Esophagus (tissue), 2 donors: ENCODE data around the gene KDF1. TPM values are rescaled to one million over a fixed set of nuclear protein-coding genes. Genes with fewer than 3 reads are reported as not detected.

Experiments used
- H3K27ac ChIP-seq, 2 donors: one replicate each; pipeline ENCODE4 v1.5.1; 2013; ENCODE audit warnings: low read depth in 2 of 2, mild to moderate bottlenecking in 2 of 2, inconsistent platforms in 1 of 2, low read length in 1 of 2, moderate library complexity in 1 of 2
- H3K27me3 ChIP-seq, 2 donors: one replicate each; pipeline ENCODE4 v1.6.1; 2013; ENCODE audit warnings: low read length in 2 of 2, control low read depth in 1 of 2, mild to moderate bottlenecking in 1 of 2; ENCODE audit not compliant: insufficient read depth in 2 of 2, control insufficient read depth in 1 of 2
- H3K36me3 ChIP-seq, 2 donors: one replicate each; pipeline ENCODE4 v1.6.1; 2013; ENCODE audit warnings: low read length in 1 of 2; ENCODE audit not compliant: control insufficient read depth in 2 of 2, insufficient read depth in 2 of 2
- H3K4me1 ChIP-seq, 2 donors: one replicate each; pipeline ENCODE4 v1.6.1; 2013; ENCODE audit warnings: low read length in 1 of 2; ENCODE audit not compliant: control insufficient read depth in 2 of 2, insufficient read depth in 2 of 2
- H3K4me3 ChIP-seq, 2 donors: one replicate each; pipeline ENCODE4 v1.5.1; 2013; ENCODE audit warnings: low read length in 2 of 2, mild to moderate bottlenecking in 2 of 2, low read depth in 1 of 2, moderate library complexity in 1 of 2
- H3K9me3 ChIP-seq, 2 donors: one replicate each; pipeline ENCODE4 v1.6.1; 2013; ENCODE audit warnings: mild to moderate bottlenecking in 2 of 2, low read depth in 1 of 2, low read length in 1 of 2, moderate library complexity in 1 of 2; ENCODE audit not compliant: control insufficient read depth in 2 of 2, insufficient read depth in 1 of 2
- WGBS, 2 donors: extraction: QIAGEN DNeasy Blood & Tissue Kit; methylation state at CpG; one replicate each; pipeline ENCODE4 v1.1.7; 2013; 5-methylcytosine and 5-hydroxymethylcytosine counted together
- polyA plus RNA-seq, 2 donors: library from polyadenylated mRNA; stranded (reverse); fragments of 200-250 nt; gene quantifications; one replicate each; pipeline ENCODE4 v1.2.3, GENCODE V29; 2013
- donor health status: healthy with polysubstance abuse.
- donor health status: Bipolar disorder and iron deficiency.

Gene KDF1
- polyA plus RNA-seq, result 10 to 100 TPM; 12.7 to 17.5 TPM

- H3K27ac ChIP-seq, result peak within 1 kb of the TSS; percentile 59 to 82
- no peaks in the 10 kb centered on the region for H3K9me3 ChIP-seq
- peaks cover 0 to 9% of the 10 kb centered on the region in 2 donors for H3K4me1 ChIP-seq
- WGBS, 2 donors, result 1% methylated on average over 60 to 86 of the region's 86 CpGs
- H3K27me3 ChIP-seq, result peaks cover 0 to 8% of the 10 kb centered on the region in 2 donors
- H3K36me3 ChIP-seq, result no peaks in the 10 kb centered on the region
- H3K4me3 ChIP-seq, result peak within 1 kb of the TSS; percentile 78 to 99
Measured at GRCh38 chr1:26959722-26960624, at the start of gene KDF1. Gene KDF1, minus strand, starts transcription at chr1:26960468. Its CDS starts 8,088 bp downstream, at chr1:26952380.

DNA sequence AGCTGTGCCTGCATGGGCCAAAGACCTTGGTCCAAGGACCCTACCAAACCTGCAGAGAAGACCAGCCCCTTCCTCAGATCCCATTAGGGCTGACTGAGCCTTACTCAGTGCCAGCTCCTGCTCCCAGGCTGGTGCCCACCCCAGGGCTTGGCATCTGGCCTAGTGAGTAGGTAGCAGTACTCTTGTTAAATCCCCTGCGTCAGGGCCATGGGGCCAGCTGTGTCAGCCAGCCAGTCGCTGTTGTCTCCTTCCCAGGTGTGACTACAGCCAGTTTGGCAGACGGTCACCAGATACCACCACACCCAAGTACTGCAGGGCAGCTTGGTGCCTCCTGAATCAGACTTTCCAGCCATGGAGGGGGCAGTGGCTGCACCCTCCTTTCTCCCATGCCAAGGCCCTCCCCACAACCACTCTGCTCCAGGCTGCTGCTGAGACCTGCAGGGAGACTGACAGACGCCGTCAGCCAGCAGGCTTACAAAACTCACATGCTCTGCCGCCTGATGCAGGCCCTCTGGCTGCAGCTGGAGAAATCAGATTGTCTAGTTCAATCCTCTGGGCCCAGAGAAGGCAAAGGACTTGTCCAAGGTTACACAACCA lies 49.4 kb upstream of the KDF1 start:
- no peaks in the 10 kb centered on the region for H3K27me3 ChIP-seq
- peaks cover 13 to 21% of the 10 kb centered on the region in 2 donors for H3K4me1 ChIP-seq
- peak overlapping the region; percentile 61 to 78 for H3K4me3 ChIP-seq
- peaks cover 0 to 21% of the 10 kb centered on the region in 2 donors for H3K36me3 ChIP-seq
- peak overlapping the region; percentile 97 to 98 for H3K27ac ChIP-seq
- WGBS, 2 donors, result 32 to 37% methylated on average over 6 of the region's 6 CpGs
- no peaks in the 10 kb centered on the region for H3K9me3 ChIP-seq

DNA sequence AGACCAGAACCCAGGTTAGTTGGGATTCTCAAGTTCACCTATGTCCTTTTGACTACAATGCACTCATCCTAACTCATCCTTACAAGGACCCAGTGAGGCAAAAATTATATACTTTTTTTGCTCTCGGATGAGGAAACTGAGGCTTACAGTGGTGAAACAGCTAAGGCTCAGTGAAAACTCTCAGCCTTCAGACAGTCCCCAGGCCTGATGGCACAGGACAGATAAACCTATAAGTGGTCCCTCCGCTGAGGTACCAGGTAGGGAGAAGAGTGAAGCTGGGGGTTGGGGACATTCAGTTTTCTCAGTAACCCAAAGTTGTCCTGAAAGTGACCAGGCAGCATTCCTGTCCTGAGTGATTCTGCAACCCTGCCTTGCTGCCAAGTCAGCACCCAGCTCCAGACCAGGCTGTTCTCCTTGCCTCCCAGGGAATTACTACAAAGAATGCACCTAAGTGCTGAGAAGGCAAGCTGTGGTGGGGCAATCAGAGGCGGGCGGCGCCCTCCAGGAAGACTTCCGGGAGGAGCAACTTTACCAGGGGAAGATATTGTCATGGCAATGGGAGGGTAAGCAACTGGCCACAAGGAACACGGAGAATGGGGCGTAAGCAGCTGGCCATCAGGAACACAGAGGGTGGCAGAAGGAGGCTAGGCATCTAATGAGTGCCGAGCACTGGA lies 47.8 kb upstream of the KDF1 start:
- Histone ChIP-seq H3K4me3 (no peak overlapping the region), H3K27me3 (no peaks in the 10 kb centered on the region), H3K4me1 (peaks cover 13 to 24% of the 10 kb centered on the region in 2 donors), H3K27ac (peak overlapping the region; percentile 97 to 98), H3K36me3 (peaks cover 0 to 31% of the 10 kb centered on the region in 2 donors), H3K9me3 (no peaks in the 10 kb centered on the region)
- 55% methylated on average over 9 of the region's 9 CpGs for WGBS, 2 donors

- H3K27me3 ChIP-seq, result no peaks in the 10 kb centered on the region
- peaks cover 0 to 33% of the 10 kb centered on the region in 2 donors for H3K36me3 ChIP-seq
- peak overlapping the region; percentile 31 to 69 for H3K27ac ChIP-seq
- H3K4me1 ChIP-seq, result peaks cover 13 to 24% of the 10 kb centered on the region in 2 donors
- 74 to 75% methylated on average over 13 of the region's 13 CpGs for WGBS, 2 donors
- H3K4me3 ChIP-seq, result no peak overlapping the region
- no peaks in the 10 kb centered on the region for H3K9me3 ChIP-seq
Measured at GRCh38 chr1:27006683-27007082, 46.4 kb upstream of the KDF1 start.

DNA sequence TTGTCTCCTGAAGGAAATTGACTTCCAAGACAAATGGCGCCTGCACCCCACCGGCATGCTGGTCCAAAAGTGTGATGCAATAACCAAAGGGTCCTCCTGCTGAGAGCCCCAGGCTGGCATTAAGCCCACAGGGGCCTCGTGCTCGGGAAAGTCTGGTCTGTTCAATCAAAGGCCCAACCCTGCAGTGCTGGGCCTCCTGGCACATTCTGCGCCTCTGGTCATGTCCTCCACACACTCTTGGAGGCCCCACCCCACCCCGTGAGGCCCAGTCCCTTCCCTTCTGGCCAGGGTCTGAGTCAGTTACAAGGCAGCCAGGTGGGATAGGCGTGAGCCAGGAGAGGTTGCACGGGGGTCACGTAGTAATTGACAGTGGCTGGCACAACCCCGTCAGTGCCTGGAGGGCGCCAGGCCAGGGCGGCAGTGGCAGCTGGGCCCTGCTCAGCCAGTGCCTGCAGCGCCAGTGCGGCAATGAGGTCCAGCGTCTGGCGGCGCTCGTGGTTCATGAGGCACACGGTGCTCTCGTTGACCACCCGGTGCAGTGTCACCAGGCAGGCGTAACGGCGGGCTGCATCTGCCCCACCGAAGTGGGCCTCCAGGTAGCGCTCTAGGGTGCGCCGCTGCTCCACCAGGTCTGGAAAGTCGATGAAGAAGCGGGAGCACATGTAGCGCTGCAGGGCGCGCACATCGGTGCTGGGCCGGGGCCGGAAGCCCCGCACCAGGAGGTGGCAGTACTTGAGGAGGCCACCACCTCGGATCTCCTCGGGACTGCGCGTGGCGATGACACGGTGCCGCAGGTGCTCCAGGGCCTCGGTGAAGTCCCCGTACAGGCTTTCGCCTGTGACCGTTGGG lies 45.6 kb upstream of the KDF1 start:
- H3K4me1 ChIP-seq, result peaks cover 13 to 24% of the 10 kb centered on the region in 2 donors
- no peak overlapping the region for H3K4me3 ChIP-seq
- 88% methylated on average over 43 to 48 of the region's 48 CpGs for WGBS, 2 donors
- H3K27ac ChIP-seq, result peak overlapping the region in 1 of 2 donors; percentile 69
- no peaks in the 10 kb centered on the region for H3K27me3 ChIP-seq
- peaks cover 0 to 33% of the 10 kb centered on the region in 2 donors for H3K36me3 ChIP-seq
- no peaks in the 10 kb centered on the region for H3K9me3 ChIP-seq

GRCh38 chr1:27005166-27005530 lies 44.9 kb upstream of the KDF1 start:
- H3K27ac ChIP-seq, result peak overlapping the region; percentile 12 to 69

GRCh38 chr1:27004471-27005165 lies 44.4 kb upstream of the KDF1 start:
- no peak overlapping the region for H3K4me3 ChIP-seq
- peaks cover 10 to 22% of the 10 kb centered on the region in 2 donors for H3K4me1 ChIP-seq
- WGBS, 2 donors, result 58 to 68% methylated on average over 10 of the region's 10 CpGs
- H3K36me3 ChIP-seq, result peaks cover 0 to 33% of the 10 kb centered on the region in 2 donors
- peak overlapping the region; percentile 12 to 79 for H3K27ac ChIP-seq
- no peaks in the 10 kb centered on the region for H3K9me3 ChIP-seq
- H3K27me3 ChIP-seq, result no peaks in the 10 kb centered on the region

More at GRCh38 chr1:27005166-27005530, 44.9 kb upstream of the KDF1 start:
- H3K9me3 ChIP-seq, result no peaks in the 10 kb centered on the region
- 87 to 92% methylated on average over 3 of the region's 3 CpGs for WGBS, 2 donors
- peaks cover 10 to 27% of the 10 kb centered on the region in 2 donors for H3K4me1 ChIP-seq
- peaks cover 0 to 33% of the 10 kb centered on the region in 2 donors for H3K36me3 ChIP-seq
- H3K4me3 ChIP-seq, result no peak overlapping the region
- H3K27me3 ChIP-seq, result no peaks in the 10 kb centered on the region

- no peak overlapping the region for H3K4me3 ChIP-seq
- H3K4me1 ChIP-seq, result peaks cover 7 to 21% of the 10 kb centered on the region in 2 donors
Measured at GRCh38 chr1:27003745-27004470, 43.6 kb upstream of the KDF1 start.

More at GRCh38 chr1:27003745-27004470, 43.6 kb upstream of the KDF1 start:
- Histone ChIP-seq H3K27me3 (no peaks in the 10 kb centered on the region), H3K9me3 (no peaks in the 10 kb centered on the region), H3K36me3 (peaks cover 0 to 33% of the 10 kb centered on the region in 2 donors), H3K27ac (peak overlapping the region; percentile 28 to 79)
- WGBS, 2 donors, result 77 to 79% methylated on average over 7 of the region's 7 CpGs
